Liver (tissue), 9 donors: ENCODE data around the gene TSSK2. TPM values are rescaled to one million over a fixed set of nuclear protein-coding genes. Genes with fewer than 3 reads are reported as not detected.

ENCODE experiments used
- DNase-seq: peaks from one replicate; pipeline ENCODE4 v3.0.0-alpha.2; 2017; ENCODE audit warnings: low spot score
- H3K27ac ChIP-seq, 2 donors: one replicate each; pipeline ENCODE4 v1.7.0; 2013; ENCODE audit warnings: inconsistent platforms in 2 of 2, low read length in 2 of 2, control low read depth in 1 of 2, low read depth in 1 of 2, mild to moderate bottlenecking in 1 of 2
- H3K27me3 ChIP-seq, 4 donors: one replicate each; pipeline versions ENCODE4 v1.6.1 to v1.7.0; 2013; ENCODE audit warnings: low read length in 3 of 4, inconsistent platforms in 1 of 4, mild to moderate bottlenecking in 1 of 4, moderate library complexity in 1 of 4; ENCODE audit not compliant: control insufficient read depth in 4 of 4, insufficient read depth in 4 of 4
- H3K36me3 ChIP-seq, 4 donors: one replicate each; pipeline versions ENCODE4 v1.6.1 to v1.7.0; 2013; ENCODE audit warnings: low read length in 3 of 4, mild to moderate bottlenecking in 3 of 4, low read depth in 1 of 4, moderate library complexity in 1 of 4; ENCODE audit not compliant: control insufficient read depth in 4 of 4, insufficient read depth in 3 of 4
- H3K4me1 ChIP-seq, 4 donors: one replicate each; pipeline versions ENCODE4 v1.6.1 to v1.7.0; 2013; ENCODE audit warnings: low read length in 3 of 4, mild to moderate bottlenecking in 3 of 4, moderate library complexity in 1 of 4; ENCODE audit not compliant: control insufficient read depth in 4 of 4, insufficient read depth in 4 of 4
- H3K4me3 ChIP-seq, 3 donors: one replicate each; pipeline versions ENCODE4 v1.6.1 to v1.7.0; 2013; ENCODE audit warnings: low read length in 3 of 3, control low read depth in 1 of 3, low read depth in 1 of 3, mild to moderate bottlenecking in 1 of 3
- H3K9ac ChIP-seq, 2 donors: one replicate each; pipeline ENCODE4 v1.7.0; 2013; ENCODE audit warnings: low read length in 2 of 2, mild to moderate bottlenecking in 2 of 2, moderate library complexity in 2 of 2, control low read depth in 1 of 2, low read depth in 1 of 2
- H3K9me3 ChIP-seq, 4 donors: one replicate each; pipeline versions ENCODE4 v1.6.1 to v1.7.0; 2013; ENCODE audit warnings: low read length in 3 of 4; ENCODE audit not compliant: control insufficient read depth in 4 of 4
- ATF3 ChIP-seq: IDR thresholded peaks from 2 replicates; pipeline ENCODE4 v1.6.1; 2016; ENCODE audit warnings: antibody characterized with exemption
- CTCF ChIP-seq: fragments of 150-350 bp; IDR thresholded peaks from 2 replicates; pipeline ENCODE4 v1.5.1; 2017; ENCODE audit warnings: improper control_type of control experiment, low read depth, low read length; ENCODE audit not compliant: missing input control
- EGR1 ChIP-seq, 2 donors: IDR thresholded peaks; 2 replicates each; pipeline ENCODE4 v1.6.1; 2016 to 2018; ENCODE audit warnings: antibody characterized with exemption in 2 of 2, low read depth in 2 of 2
- FOXA1 ChIP-seq: IDR thresholded peaks from 2 replicates; pipeline ENCODE4 v1.6.1; 2016; ENCODE audit warnings: antibody characterized with exemption
- FOXA2 ChIP-seq: IDR thresholded peaks from 2 replicates; pipeline ENCODE4 v1.6.1; 2016; ENCODE audit warnings: antibody characterized with exemption
- GABPA ChIP-seq, 2 donors: IDR thresholded peaks in 1 of 2; conservative IDR thresholded peaks in 1 of 2; 2 replicates each; pipeline ENCODE4 v1.6.1; 2016; ENCODE audit warnings: antibody characterized with exemption in 2 of 2, mild to moderate bottlenecking in 1 of 2, moderate library complexity in 1 of 2
- HNF4A ChIP-seq, 2 donors: conservative IDR thresholded peaks; 2 replicates each; pipeline ENCODE4 v1.6.1; 2016; ENCODE audit warnings: antibody characterized with exemption in 2 of 2, mild to moderate bottlenecking in 2 of 2
- HNF4G ChIP-seq: IDR thresholded peaks from 2 replicates; pipeline ENCODE4 v1.6.1; 2016; ENCODE audit warnings: antibody characterized with exemption
- JUND ChIP-seq, 2 donors: IDR thresholded peaks; 2 replicates each; pipeline ENCODE4 v1.6.1; 2016; ENCODE audit warnings: antibody characterized with exemption in 2 of 2
- MAX ChIP-seq: IDR thresholded peaks from 2 replicates; pipeline ENCODE4 v1.6.1; 2016; ENCODE audit warnings: antibody characterized with exemption
- NR2F2 ChIP-seq: IDR thresholded peaks from 2 replicates; pipeline ENCODE4 v1.6.1; 2016; ENCODE audit warnings: antibody characterized with exemption
- RAD21 ChIP-seq, 2 donors: IDR thresholded peaks; 2 replicates each; pipeline ENCODE4 v1.6.1; 2016; ENCODE audit warnings: antibody characterized with exemption in 2 of 2, mild to moderate bottlenecking in 2 of 2
- REST ChIP-seq: IDR thresholded peaks from 2 replicates; pipeline ENCODE4 v1.6.1; 2016; ENCODE audit warnings: antibody characterized with exemption, mild to moderate bottlenecking
- RXRA ChIP-seq, 2 donors: IDR thresholded peaks; 2 replicates each; pipeline ENCODE4 v1.6.1; 2017 to 2018; ENCODE audit warnings: antibody characterized with exemption in 2 of 2, mild to moderate bottlenecking in 1 of 2
- SP1 ChIP-seq: IDR thresholded peaks from 2 replicates; pipeline ENCODE4 v1.6.1; 2018; ENCODE audit warnings: antibody characterized with exemption, mild to moderate bottlenecking
- TAF1 ChIP-seq: conservative IDR thresholded peaks from 2 replicates; pipeline ENCODE4 v1.6.1; 2016; ENCODE audit warnings: antibody characterized with exemption, mild to moderate bottlenecking
- YY1 ChIP-seq: IDR thresholded peaks from 2 replicates; pipeline ENCODE4 v1.6.1; 2016; ENCODE audit warnings: antibody characterized with exemption, mild to moderate bottlenecking
- ZBTB33 ChIP-seq: IDR thresholded peaks from 2 replicates; pipeline ENCODE4 v1.6.1; 2016; ENCODE audit warnings: antibody characterized with exemption
- WGBS: extraction: QIAGEN DNeasy Blood & Tissue Kit; methylation state at CpG from one replicate; pipeline ENCODE4 v1.1.7; 2013; 5-methylcytosine and 5-hydroxymethylcytosine counted together
- polyA plus RNA-seq, 2 donors: library from polyadenylated mRNA; stranded (reverse) in 1 of 2; unstranded in 1 of 2; fragments of 200-250 nt in 1 of 2; fragments of >200 nt in 1 of 2; fragmentation: Nextera tagmentation in 1 of 2; extraction: Ambion mirVana in 1 of 2; gene quantifications; one replicate each; pipeline versions ENCODE4 v1.2.1 to v1.2.3, GENCODE V29; 2013 to 2015
- total RNA-seq, 2 donors: library from RNA; depleted of rRNA; stranded (reverse); fragments of >200 nt; gene quantifications; one replicate each; pipeline ENCODE4 v1.2.3, GENCODE V29; 2014
- donor health status: healthy.
- donor health status: healthy.
- donor health status: healthy.
- donor health status: healthy.
- donor health status: healthy.

Gene TSSK2
- total and polyA plus RNA-seq, 4 donors, result 0.08 TPM; not detected in 3

- no peaks in the 10 kb centered on the region for H3K9me3 ChIP-seq
- H3K36me3 ChIP-seq, result no peaks in the 10 kb centered on the region
- no peak overlapping the region for H3K4me3 ChIP-seq
- no peak for DNase-seq
- no peak overlapping the region for H3K9ac ChIP-seq
- TF ChIP-seq SP1, result no peak
- no peak for TF ChIP-seq FOXA2
- TF ChIP-seq HNF4G, result no peak
- no peaks in the 10 kb centered on the region for H3K27me3 ChIP-seq
- 89% methylated on average over 4 of the region's 4 CpGs for WGBS
- H3K4me1 ChIP-seq, result peaks cover 0 to 4% (median 2%) of the 10 kb centered on the region in 4 donors
- peak overlapping the region in 1 of 2 donors; percentile 3 for H3K27ac ChIP-seq
These were observed 33.0 kb upstream of the TSSK2 start for GRCh38 chr22:19098157-19098556.

GRCh38 chr22:19103880-19104821, 27.0 kb upstream of the TSSK2 start:
- Histone ChIP-seq H3K9me3 (no peaks in the 10 kb centered on the region), H3K27ac (no peak overlapping the region), H3K36me3 (peaks cover 0 to 2% (median 0%) of the 10 kb centered on the region in 4 donors), H3K9ac (no peak overlapping the region), H3K27me3 (no peaks in the 10 kb centered on the region), H3K4me3 (no peak overlapping the region), H3K4me1 (peaks cover 1 to 8% (median 5%) of the 10 kb centered on the region in 4 donors)
- DNase-seq, result no peak
- TF ChIP-seq HNF4G (no peak), JUND (IDR thresholded peaks at IDR 0.05) (no peak), MAX (no peak), RXRA (IDR thresholded peaks at IDR 0.05) (no peak), HNF4A (conservative IDR thresholded peaks at IDR 0.05) (no peak), CTCF (no peak), RAD21 (IDR thresholded peaks at IDR 0.05) (no peak), YY1 (no peak), GABPA (IDR thresholded peaks at IDR 0.05 in 1 of 2, conservative IDR thresholded peaks at IDR 0.05 in 1 of 2) (no peak), ZBTB33 (no peak), ATF3 (no peak), REST (no peak), TAF1 (no peak), FOXA1 (no peak), FOXA2 (no peak), NR2F2 (no peak), EGR1 (IDR thresholded peaks at IDR 0.05; ENCODE audit: low read depth in 2 of 2) (no peak), SP1 (no peak)
- WGBS, result 84% methylated on average over 5 of the region's 5 CpGs
